ENCODE results near the gene LCN10. TPM values are rescaled to one million over a fixed set of nuclear protein-coding genes. Genes with fewer than 3 reads are reported as not detected.
"Not testable (repeated sequence)": the region's sequence is repeated elsewhere in the genome, so short reads cannot be mapped to it uniquely, and the experiment has no call there.

Gene LCN10
- total RNA-seq, 1 experiment from 2014 or later = not detected

DNA sequence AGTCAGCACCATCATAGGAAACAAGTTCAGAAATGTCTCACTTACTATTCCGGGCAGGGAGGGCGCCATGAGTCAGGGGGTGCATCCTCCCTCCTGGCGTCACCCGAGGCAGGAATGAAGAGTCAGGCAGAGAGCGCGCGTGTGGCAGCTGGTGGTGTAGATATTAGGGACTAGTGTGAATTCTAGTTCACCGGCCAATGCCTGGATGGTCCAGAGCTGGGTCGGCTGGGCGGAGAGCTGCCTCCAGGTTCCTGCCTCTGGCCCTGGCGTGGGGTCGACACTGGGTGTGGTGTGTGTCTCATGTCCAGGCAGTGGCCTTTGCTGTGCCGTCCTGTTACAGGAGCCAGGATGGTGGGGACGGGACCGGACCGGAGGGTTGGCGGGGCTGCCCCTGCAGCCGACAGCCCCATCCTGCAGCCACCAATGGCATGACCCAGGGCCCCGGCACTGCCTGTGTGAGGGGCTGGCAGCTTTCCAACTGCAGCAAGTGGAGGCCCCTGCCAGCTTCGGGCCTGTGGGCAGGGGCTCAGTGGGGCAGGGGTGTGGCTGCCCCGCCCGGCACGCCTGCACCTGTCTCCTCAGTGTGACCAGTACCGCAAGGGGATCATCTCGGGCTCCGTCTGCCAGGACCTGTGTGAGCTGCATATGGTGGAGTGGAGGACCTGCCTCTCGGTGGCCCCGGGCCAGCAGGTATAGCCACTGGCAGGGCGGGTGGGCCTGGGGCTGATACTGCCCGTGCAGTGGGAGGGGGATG lies 21.2 kb downstream of the LCN10 start:
- peak; percentile 51 for DNase-seq (ENCODE audit: low read depth)

DNA sequence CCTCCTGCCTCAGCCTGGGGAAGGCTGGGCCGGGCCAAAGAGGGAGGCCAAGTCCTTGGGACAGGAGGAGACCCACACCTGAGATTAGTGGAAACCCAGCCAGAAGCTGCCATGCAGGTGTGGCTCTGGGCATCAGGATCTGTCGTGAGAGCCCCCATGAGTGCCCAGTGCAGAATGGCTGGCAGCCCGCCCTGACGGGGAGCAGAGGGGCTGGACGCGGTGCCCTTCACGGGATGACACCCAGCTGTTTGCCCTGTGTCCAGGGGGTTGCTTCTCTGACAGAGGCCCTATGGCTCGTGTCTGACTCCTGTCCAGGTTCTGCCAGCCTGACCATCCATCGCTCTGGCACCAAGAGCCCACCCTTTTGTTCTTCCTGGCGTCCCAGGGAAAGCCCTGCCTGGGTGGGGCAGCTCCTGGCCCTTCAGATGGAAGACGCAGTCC lies 21.8 kb downstream of the LCN10 start:
- no peak for DNase-seq (ENCODE audit: low read depth)

- no peak for DNase-seq (ENCODE audit: low read depth)
Observed at GRCh38 chr9:136720251-136720897, 22.4 kb downstream of the LCN10 start.

GRCh38 chr9:136719195-136719880 lies 23.4 kb downstream of the LCN10 start:
- DNase-seq (ENCODE audit: low read depth) = no peak

DNA sequence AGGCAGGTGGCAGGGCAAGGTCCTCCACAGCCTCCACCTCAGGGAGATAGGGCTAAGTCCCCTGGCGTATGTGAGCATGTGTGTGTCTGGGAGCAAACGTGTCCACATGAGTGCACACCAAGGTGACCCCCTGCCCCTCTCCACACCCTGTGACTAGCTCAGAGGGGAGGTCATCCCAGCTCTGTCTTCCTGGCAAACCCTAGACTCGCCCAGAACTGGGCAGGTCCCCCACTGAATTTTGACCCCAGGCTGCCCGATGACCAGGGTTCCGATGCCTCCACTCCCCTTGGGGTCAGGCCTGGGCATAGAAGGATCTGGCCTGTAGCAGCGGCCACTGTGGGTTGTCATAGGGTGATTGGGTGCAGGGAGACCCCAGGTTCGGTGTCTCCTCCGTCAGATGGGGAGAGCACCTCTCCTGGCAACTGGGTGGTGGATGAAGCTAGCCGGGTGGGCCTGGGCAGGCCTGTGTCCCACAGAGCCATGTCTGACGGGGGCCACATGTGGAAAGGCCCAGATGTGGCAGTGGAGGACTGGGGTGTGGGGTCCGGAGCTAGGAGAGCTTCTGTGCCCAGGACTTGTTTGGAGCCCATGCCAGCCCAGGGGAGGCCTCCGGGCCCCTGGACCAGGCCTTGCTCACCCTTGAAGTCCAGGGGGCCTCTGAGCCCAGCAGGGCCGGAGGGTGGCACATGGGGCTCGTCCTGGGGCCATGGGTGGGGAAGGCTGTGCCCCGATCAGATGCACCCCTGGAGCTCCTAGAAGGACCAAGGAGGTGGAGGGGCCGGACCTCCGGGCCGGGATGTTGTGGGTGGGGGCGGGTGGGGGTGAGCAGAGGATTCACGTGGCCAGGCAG lies 24.2 kb downstream of the LCN10 start:
- no peak for DNase-seq (ENCODE audit: low read depth)

GRCh38 chr9:136717399-136717798 lies 25.3 kb downstream of the LCN10 start:
- no peak for DNase-seq (ENCODE audit: low read depth)

GRCh38 chr9:136714893-136715274 lies 27.9 kb downstream of the LCN10 start:
- DNase-seq (ENCODE audit: low read depth) = no peak

DNA sequence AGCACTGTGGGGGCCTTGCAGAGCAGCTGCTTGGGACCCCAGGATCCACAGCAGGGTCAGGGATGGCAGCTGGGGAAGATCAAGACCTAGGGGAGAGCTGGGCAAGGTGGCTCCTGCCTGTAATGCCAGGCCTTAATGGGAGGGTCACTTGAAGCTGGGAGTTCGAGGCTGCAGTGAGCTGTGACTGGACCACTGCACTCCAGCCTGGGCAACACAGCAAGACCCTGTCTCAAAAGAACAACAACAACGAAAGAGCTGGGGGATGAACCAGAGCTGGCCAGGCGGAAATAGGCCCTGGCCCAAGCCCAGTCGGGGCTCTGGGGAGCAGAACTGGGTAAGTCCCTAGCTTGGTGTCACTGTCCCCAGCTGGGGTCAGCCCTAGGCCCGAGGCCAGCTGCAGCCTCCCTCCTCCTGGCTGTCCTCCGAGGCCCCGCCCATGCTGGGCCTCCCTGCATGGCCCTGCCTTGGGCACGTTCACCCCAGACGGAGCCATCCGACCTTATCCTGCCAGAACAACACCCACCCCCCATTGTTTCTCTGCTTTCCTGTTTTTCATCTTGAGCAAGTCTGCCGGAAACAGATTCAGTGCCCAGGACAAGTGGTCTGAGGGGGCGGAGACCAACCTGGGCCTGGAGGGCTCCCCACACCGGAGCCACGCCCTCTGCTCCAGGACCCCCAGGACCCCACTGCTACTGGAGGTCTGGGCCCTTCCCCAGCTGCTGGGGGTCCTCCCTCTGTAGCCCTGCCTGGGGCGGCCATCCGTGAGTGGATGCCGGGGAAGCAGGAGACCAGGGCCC lies 28.4 kb downstream of the LCN10 start:
- DNase-seq (ENCODE audit: low read depth) = no peak

DNA sequence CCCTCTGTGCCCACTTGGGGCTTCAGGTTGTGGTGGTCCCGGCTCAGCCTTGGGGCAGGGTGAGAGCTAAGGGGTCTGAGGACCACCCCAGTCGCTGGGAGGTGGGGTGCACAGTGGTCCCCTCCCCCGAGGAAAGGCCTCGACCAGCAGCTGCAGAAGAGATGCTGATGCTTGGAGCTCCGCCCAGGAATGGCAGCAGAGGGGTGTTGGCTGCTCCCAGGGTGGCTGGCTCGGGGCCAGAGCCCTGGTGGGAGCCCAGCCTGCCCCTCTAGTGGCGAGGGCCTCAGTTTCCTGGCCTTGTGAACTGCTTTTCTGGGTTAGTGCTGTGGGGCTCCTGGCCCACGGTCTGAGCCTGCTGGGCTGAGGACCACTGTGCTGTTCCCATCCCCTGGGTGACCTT lies 29.2 kb downstream of the LCN10 start:
- DNase-seq (ENCODE audit: low read depth) = no peak

- no peak for DNase-seq (ENCODE audit: low read depth)
Observed at GRCh38 chr9:136712690-136713544, 29.8 kb downstream of the LCN10 start.

- DNase-seq (ENCODE audit: low read depth) = no peak
Observed at GRCh38 chr9:136711751-136712689, 30.7 kb downstream of the LCN10 start, which contains the start of gene DIPK1B. Gene DIPK1B (plus strand): TSS chr9:136712572. CDS start chr9:136712666, 94 bp downstream.

DNA sequence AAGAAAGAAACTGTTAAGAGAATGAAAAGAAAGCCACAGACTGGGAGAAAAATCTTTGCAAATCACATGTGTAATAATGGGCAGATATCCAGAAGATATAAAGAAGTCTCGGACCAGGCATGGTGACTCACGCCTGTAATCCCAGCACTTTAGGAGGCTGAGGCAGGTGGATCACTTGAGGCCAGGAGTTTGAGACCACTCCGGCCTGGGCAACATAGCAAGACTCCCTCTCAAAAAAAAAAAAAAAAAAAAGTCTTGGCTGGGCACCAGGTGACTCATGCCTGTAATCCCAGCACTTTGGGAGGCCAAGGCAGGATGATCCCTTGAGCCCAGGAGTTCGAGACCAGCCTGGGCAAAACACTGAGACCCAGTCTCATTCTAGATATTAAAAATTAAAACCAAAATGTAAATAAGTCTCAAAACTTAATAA lies 31.5 kb downstream of the LCN10 start:
- not testable (repeated sequence) for DNase-seq (ENCODE audit: low read depth)

GRCh38 chr9:136710543-136710942 lies 32.2 kb downstream of the LCN10 start:
- no peak for DNase-seq (ENCODE audit: low read depth)

GRCh38 chr9:136709454-136710109 lies 33.2 kb downstream of the LCN10 start:
- DNase-seq (ENCODE audit: low read depth) = no peak

- no peak for DNase-seq (ENCODE audit: low read depth)
Observed at GRCh38 chr9:136707849-136708517, 34.8 kb downstream of the LCN10 start.

GRCh38 chr9:136707011-136707410 lies 35.7 kb downstream of the LCN10 start:
- no peak for DNase-seq (ENCODE audit: low read depth)

DNA sequence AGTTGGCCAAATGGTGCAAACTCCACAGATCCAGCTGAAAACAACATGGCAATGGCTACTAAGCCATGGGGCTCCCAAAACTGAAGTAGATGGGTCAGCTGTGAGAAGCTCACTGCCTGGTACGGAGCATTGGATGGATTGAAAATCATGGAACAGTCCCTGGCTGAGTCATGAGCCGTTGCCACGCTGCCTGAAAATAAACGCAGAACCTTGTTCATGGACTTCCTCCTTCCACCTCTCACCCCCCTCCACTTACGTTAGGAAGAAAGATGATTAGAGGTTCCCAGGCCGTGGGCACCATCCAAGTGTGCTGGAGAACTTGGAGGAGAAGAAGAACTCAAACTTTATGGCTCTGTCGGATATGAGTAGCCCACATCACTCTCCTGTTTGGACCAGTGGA lies 37.2 kb downstream of the LCN10 start:
- DNase-seq (ENCODE audit: low read depth) = no peak

All from LHCN-M2 (cell line).